PC-3 (cell line): ENCODE measurements around the gene PEX6. TPM values are rescaled to one million over a fixed set of nuclear protein-coding genes. Genes with fewer than 3 reads are reported as not detected.

Source experiments
- ATAC-seq: fragments of 200-7000 bp; cut with Tn5 transposase; 2 replicates; pipeline ENCODE4 v1.9.1; 2020; ENCODE audit warnings: mild to moderate bottlenecking, moderate library complexity
- BruUV-seq: library from RNA; stranded (reverse); fragments of 400-500 nt; replicated peaks from 2 replicates; lab custom pipeline; 2021; lab: Mats Ljungman, UMichigan
- CTCF ChIA-PET: fragments of 300-600 bp; sonication (Branson Sonifier 250); formaldehyde crosslinking; loops from one replicate; lab custom pipeline; 2022; ENCODE audit warnings: antibody characterized with exemption; lab: Charles Lee
- POLR2A ChIA-PET: fragments of 300-600 bp; sonication (Branson Sonifier 250); formaldehyde crosslinking; loops from one replicate; lab custom pipeline; 2022; ENCODE audit warnings: antibody characterized with exemption; ENCODE audit not compliant: unreplicated experiment; lab: Charles Lee
- DNase-seq: peaks from one replicate; pipeline ENCODE4 v3.0.0-alpha.2; 2015
- H2AFZ ChIP-seq: fragments of 300-600 bp; sonication (generic); 2 replicates; pipeline ENCODE4 v1.6.0; 2016; ENCODE audit warnings: antibody characterized with exemption, low read length
- H3F3A ChIP-seq: fragments of 300-600 bp; sonication (generic); one replicate; pipeline ENCODE4 v1.6.0; 2017; ENCODE audit warnings: antibody characterized with exemption, low read length, control low read depth, mild to moderate bottlenecking; ENCODE audit not compliant: unreplicated experiment
- H3K27ac ChIP-seq: fragments of 300-600 bp; sonication (generic); 2 replicates; pipeline ENCODE4 v1.5.1; 2016; ENCODE audit warnings: mild to moderate bottlenecking, low read length
- H3K27me3 ChIP-seq: fragments of 300-600 bp; sonication (generic); 2 replicates; pipeline ENCODE4 v1.6.1; 2016; ENCODE audit warnings: low read length, mixed read lengths
- H3K36me3 ChIP-seq: fragments of 300-600 bp; sonication (generic); 2 replicates; pipeline ENCODE4 v1.6.1; 2016; ENCODE audit warnings: low read depth, mixed run types, low read length, mixed read lengths
- H3K4me1 ChIP-seq: fragments of 300-600 bp; sonication (generic); 2 replicates; pipeline ENCODE4 v1.5.1; 2016; ENCODE audit warnings: low read length; ENCODE audit not compliant: insufficient read depth
- H3K4me2 ChIP-seq: fragments of 300-600 bp; sonication (generic); 2 replicates; pipeline ENCODE4 v1.6.0; 2016; ENCODE audit warnings: low read length
- H3K4me3 ChIP-seq: fragments of 300-600 bp; sonication (generic); 2 replicates; pipeline ENCODE4 v1.5.1; 2016; ENCODE audit warnings: mild to moderate bottlenecking, low read length, mixed read lengths
- H3K79me2 ChIP-seq: fragments of 300-600 bp; sonication (generic); 2 replicates; pipeline ENCODE4 v1.6.1; 2017; ENCODE audit warnings: low read length, mixed read lengths
- H3K9ac ChIP-seq: fragments of 300-600 bp; sonication (generic); 2 replicates; pipeline ENCODE4 v1.6.0; 2016; ENCODE audit warnings: mild to moderate bottlenecking, low read length
- H3K9me2 ChIP-seq: fragments of 300-600 bp; sonication (generic); replicated peaks from 2 replicates; pipeline ENCODE4 v1.6.1; 2016; ENCODE audit warnings: mixed run types, low read length, mixed read lengths
- H3K9me3 ChIP-seq: fragments of 300-600 bp; sonication (generic); 2 replicates; pipeline ENCODE4 v1.6.1; 2016; ENCODE audit warnings: low read length, mixed read lengths
- H4K20me1 ChIP-seq: fragments of 300-600 bp; sonication (generic); 2 replicates; pipeline ENCODE4 v1.6.1; 2016; ENCODE audit warnings: low read length, mixed read lengths
- CTCF ChIP-seq: fragments of 300-600 bp; sonication (generic); conservative IDR thresholded peaks from 2 replicates; pipeline ENCODE4 v1.5.1; 2017; ENCODE audit warnings: antibody characterized with exemption, low read depth, mild to moderate bottlenecking, low read length
- EZH2 ChIP-seq: fragments of 300-600 bp; sonication (generic); IDR thresholded peaks from one replicate; pipeline ENCODE4 v1.6.1; 2017; ENCODE audit warnings: antibody characterized with exemption, mild to moderate bottlenecking, low read length; ENCODE audit not compliant: unreplicated experiment
- EZH2phosphoT487 ChIP-seq: fragments of 300-600 bp; sonication (generic); IDR thresholded peaks from 2 replicates; pipeline ENCODE4 v1.6.1; 2018; ENCODE audit warnings: mild to moderate bottlenecking, antibody characterized with exemption, low read length, borderline replicate concordance
- intact Hi-C: fragments of 100-400 bp; cut with micrococcal nuclease; formaldehyde crosslinking; loops from 2 replicates; pipeline ENCODE4 v1.9.0; 2023
- total RNA-seq: library from RNA; depleted of rRNA; stranded (reverse); fragments of >200 nt; gene quantifications from 2 replicates; pipeline ENCODE4 v1.2.3, GENCODE V29; 2014

The PEX6 gene
- total RNA-seq, 1 experiment from 2014 or later: 35.9 TPM

DNA sequence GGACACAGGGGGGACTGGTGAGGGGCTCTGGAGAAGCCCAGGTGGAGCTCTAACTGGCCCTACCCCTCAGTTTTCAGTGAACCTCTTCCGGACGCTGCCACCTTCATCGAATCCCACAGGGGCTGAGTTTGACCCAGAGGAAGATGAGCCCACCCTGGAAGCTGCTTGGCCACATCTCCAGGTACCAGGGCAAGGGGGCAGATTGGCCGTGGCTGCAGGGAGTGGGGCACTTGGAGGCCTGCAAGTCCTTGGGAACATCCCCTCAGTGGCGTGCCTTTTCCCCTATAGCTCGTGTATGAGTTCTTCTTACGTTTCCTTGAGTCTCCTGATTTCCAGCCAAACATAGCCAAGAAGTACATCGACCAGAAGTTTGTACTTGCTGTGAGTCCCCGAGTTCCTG is 28.1 kb upstream of the PEX6 start:
- Histone ChIP-seq H3K4me1 (peaks cover 5% of the 10 kb centered on the region), H3K9me2 (no peaks in the 10 kb centered on the region), H3K27me3 (no peaks in the 10 kb centered on the region), H3K4me3 (no peak overlapping the region), H3K36me3 (peaks cover 27% of the 10 kb centered on the region), H4K20me1 (no peaks in the 10 kb centered on the region), H3K9me3 (no peaks in the 10 kb centered on the region), H3K9ac (no peak overlapping the region), H3K79me2 (peaks cover 8% of the 10 kb centered on the region), H2AFZ (no peak overlapping the region), H3K4me2 (no peak overlapping the region), H3K27ac (no peak overlapping the region), H3F3A (no peaks in the 10 kb centered on the region)
- intact Hi-C loops: loop anchor here (5.0 kb wide), 1 partner anchor 135 kb away; no protein-coding TSS in a partner anchor
- POLR2A ChIA-PET: no interaction called here
- CTCF ChIA-PET: no interaction called here
- DNase-seq (no peak), ATAC-seq (no peak)
- TF ChIP-seq EZH2: no peak
- TF ChIP-seq EZH2phosphoT487: no peak
- no peak for TF ChIP-seq CTCF
- no TSS peak for BruUV-seq

DNA sequence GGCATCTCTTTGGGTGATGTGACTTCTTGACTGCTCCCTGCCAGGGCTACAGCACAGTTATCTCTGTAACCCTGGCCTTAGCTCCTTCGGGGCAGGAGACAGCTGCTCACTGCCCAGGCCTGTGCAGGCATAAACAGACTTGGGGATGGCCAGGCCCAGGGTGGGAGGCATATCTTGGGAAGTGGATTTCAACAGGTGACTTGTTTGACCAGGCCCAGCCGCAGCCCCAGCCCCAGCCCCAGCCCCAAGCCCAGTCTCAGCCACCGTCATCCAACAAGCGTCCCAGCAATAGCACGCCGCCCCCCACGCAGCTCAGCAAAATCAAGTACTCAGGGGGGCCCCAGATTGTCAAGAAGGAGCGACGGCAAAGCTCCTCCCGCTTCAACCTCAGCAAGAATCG is 27.3 kb upstream of the PEX6 start:
- ATAC-seq (no peak), DNase-seq (no peak)
- no peaks in the 10 kb centered on the region for H4K20me1 ChIP-seq
- H3K79me2 ChIP-seq: no peaks in the 10 kb centered on the region
- H3K4me3 ChIP-seq: no peak overlapping the region
- no peaks in the 10 kb centered on the region for H3K27me3 ChIP-seq
- H3K27ac ChIP-seq: no peak overlapping the region
- no peaks in the 10 kb centered on the region for H3K9me3 ChIP-seq
- no peaks in the 10 kb centered on the region for H3K9me2 ChIP-seq
- ChIA-PET POLR2A (no interaction called here), CTCF (no interaction called here)
- H3K4me1 ChIP-seq: no peaks in the 10 kb centered on the region
- H3K4me2 ChIP-seq: no peak overlapping the region
- H3F3A ChIP-seq: no peaks in the 10 kb centered on the region
- H3K36me3 ChIP-seq: peaks cover 19% of the 10 kb centered on the region
- TF ChIP-seq CTCF (no peak), EZH2phosphoT487 (no peak), EZH2 (no peak)
- intact Hi-C loops: loop anchor here (5.0 kb wide), 1 partner anchor 136 kb away; no protein-coding TSS in a partner anchor
- H3K9ac ChIP-seq: no peak overlapping the region
- H2AFZ ChIP-seq: no peak overlapping the region
- BruUV-seq: no TSS peak

DNA sequence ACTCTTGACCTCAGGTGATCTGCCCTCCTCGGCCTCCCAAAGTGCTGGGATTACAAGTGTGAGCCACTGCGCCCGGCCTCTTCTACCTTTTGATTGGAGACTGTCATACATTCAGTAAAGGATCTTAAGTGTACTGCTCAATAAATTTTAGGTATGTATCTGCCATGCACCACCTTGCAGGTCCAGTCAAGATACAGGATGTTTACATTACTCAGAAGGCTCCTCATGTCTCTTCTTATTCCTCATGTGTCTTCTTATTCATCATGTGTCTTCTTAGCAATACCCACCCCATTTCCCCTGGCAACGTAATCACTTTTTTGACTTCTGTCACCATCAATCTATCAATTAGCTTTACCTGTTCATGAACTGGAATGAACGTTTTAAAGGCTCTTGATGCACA is 26.9 kb upstream of the PEX6 start:
- ATAC-seq: no peak
- CTCF ChIA-PET: no interaction called here
- POLR2A ChIA-PET: no interaction called here

More for the DNA sequence above, 26.9 kb upstream of the PEX6 start:
- TF ChIP-seq CTCF: no peak
- no peak for TF ChIP-seq EZH2
- no peak for TF ChIP-seq EZH2phosphoT487
- no peak overlapping the region for H3K4me3 ChIP-seq
- no peak overlapping the region for H3K9ac ChIP-seq
- H3K4me1 ChIP-seq: no peaks in the 10 kb centered on the region
- no peaks in the 10 kb centered on the region for H3K27me3 ChIP-seq
- no peaks in the 10 kb centered on the region for H3K9me2 ChIP-seq
- intact Hi-C loops: loop anchor here (5.0 kb wide), 1 partner anchor 136 kb away; no protein-coding TSS in a partner anchor
- no peaks in the 10 kb centered on the region for H3K79me2 ChIP-seq
- DNase-seq: no peak
- no peak overlapping the region for H3K27ac ChIP-seq
- no peaks in the 10 kb centered on the region for H3F3A ChIP-seq
- no peak overlapping the region for H3K4me2 ChIP-seq
- no peaks in the 10 kb centered on the region for H3K9me3 ChIP-seq
- BruUV-seq: no TSS peak
- peaks cover 15% of the 10 kb centered on the region for H3K36me3 ChIP-seq
- no peak overlapping the region for H2AFZ ChIP-seq
- H4K20me1 ChIP-seq: no peaks in the 10 kb centered on the region
